ENCODE data around the gene LRRC39.

Gene LRRC39

GRCh38 chr1:100145116-100145515 is 32.9 kb downstream of the LRRC39 start:
- DNase-seq: no peak

- DNase-seq: no peak
Observed at GRCh38 chr1:100142343-100142742, 35.7 kb downstream of the LRRC39 start.

- DNase-seq: no peak
Observed at GRCh38 chr1:100141192-100141591, 36.9 kb downstream of the LRRC39 start.

- DNase-seq: no peak
Observed at GRCh38 chr1:100137602-100138001, 40.5 kb downstream of the LRRC39 start.

DNA sequence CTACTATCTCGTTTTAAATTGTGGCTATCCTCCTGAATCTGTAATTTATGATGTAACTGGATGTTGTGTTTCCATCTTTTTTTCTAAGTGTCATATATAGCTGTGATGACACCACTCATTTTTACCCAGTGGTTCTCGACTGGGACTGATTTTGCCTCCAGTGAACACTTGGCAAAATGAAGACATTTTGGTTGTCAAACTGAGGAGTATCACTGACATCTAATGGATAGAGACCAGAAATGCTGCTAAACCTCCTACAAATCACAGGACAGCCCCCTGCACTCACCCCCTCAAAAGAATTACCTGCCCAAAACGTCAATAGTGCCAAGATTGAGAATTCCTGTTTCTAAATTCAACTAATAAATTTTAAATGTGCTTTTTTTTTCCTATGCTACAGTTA is 43.2 kb downstream of the LRRC39 start:
- DNase-seq: no peak

GRCh38 chr1:100132566-100133477 is 45.2 kb downstream of the LRRC39 start, which contains the start of the genes SASS6 and TRMT13:
TSS of gene SASS6 (minus strand) at chr1:100132930. CDS start at chr1:100132814, 116 bp downstream.
TSS of gene TRMT13 (plus strand) at chr1:100133163. CDS start at chr1:100133169, 6 bp downstream.
- DNase-seq: peak; percentile 98

DNA sequence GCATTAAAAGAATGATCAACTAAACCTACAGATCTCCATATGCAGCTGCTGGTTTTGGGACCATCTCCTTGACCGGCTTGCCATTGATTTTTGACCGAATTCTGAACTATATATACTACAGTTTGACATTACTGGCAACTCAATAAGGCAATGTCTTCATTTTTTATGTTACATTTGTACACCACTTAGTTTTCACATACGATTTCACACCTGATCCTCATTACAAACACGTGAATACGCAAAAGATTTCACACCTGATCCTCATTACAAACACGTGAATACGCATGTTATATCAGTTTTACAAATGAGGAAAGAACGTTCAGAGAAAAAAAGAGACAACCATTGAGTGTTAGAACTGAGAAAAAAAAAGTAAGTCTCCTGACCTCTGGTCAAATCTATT is 46.4 kb downstream of the LRRC39 start:
- no peak for DNase-seq

DNA sequence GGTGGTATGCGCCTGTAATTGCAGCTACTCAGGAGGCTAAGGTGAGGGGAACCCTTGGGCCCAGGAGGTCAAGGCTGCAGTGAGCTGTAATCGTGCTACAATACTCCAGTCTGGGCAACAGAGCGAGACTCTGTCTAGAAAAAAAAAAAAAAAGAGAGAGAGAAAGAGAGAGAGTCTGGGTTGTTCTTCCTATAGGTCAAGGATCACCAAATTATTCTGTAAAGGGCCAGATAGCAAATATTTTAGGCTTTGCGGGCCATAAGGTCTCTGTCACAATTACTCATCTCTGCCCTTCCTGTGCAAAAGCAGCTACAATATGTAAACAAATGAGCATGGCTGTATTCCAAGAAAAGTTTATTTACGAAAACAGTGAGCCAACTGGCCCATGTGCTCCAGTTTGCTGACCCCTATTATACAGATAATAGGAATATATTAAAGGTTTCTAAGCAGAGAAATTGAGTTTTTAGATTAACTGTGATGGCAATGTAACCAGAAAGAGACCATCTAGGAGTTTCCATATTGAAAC is 47.4 kb downstream of the LRRC39 start:
- DNase-seq: no peak

DNA sequence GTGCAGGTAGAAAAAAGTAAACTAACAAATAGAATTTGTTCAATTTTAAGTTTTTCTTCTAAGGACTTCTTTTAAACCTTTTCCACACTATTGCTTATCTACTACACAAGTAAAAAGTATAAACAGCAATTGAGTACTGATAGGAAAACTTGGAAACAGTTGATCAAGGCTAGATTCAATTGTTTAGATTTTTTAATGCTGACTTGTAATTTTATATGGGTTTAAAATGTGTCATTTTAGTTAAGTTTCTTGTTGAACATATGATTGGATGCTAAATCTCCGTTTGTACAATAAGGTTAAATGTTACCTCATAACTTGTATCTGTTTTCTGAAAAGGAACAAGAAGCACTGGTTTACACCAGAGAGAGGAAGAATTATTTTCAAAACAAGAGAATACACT is 50.8 kb downstream of the LRRC39 start:
- no peak for DNase-seq

DNA sequence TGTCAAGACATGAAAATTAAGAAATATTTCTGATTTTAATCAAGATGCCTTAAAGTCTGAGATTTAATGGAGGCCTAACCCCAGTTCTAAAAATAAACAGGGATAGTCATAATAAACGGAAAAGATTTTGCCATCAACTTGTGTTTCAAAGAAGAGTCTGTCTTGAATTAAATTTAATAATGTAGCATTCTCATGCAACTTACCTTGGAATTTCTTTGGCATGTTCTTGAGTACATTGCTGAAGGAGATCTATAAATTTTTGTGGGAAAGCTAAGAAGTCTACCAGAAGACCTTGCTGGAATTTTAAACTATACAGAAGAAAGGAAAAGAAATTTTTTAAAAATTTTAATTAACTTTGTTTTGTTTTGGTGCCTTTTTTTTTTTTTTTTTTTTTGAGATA is 55.9 kb downstream of the LRRC39 start:
- no peak for DNase-seq

DNA sequence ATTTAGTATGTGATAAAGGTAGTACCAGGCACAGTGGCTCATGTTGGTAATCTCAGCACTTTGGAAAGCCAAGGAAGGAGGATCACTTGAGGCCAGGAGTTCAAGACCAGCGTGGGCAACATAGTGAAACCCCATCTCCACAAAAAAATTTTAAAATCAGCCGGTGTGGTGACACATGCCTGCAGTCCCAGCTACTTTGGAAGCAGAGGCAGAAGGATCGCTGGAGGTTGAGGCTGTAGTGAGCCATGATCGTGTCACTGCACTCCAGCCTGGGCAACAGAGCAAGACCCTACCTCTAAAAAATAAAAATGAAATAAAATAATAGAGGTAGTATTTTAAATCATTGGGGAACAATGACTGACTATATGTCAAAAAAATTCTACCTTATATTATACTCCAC is 62.5 kb downstream of the LRRC39 start:
- no peak for DNase-seq

DNA sequence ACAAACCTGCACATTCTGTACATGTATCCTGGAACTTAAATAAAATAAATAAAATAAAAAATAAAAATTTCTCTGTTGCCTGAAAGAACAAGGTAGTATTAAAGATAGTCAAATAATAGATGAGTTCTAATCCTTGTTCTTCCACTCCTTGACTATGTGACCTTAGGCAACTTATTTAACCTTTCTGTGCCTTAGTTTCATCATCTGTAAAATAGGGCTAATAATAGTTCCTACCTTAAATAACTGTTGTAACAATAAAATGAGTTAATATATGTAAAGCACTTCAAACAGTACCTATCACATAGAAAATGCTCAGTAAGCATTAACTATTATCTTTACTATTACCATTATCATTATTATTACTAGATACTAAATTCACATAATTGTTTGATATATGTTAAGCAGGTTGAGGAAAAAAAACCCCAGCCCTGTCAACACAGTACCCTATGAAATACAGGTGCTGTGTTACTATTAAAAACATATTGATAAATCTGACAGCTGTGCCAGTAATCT is 68.4 kb downstream of the LRRC39 start:
- no peak for DNase-seq

GRCh38 chr1:100107696-100108095 is 70.4 kb downstream of the LRRC39 start:
- no peak for DNase-seq

DNA sequence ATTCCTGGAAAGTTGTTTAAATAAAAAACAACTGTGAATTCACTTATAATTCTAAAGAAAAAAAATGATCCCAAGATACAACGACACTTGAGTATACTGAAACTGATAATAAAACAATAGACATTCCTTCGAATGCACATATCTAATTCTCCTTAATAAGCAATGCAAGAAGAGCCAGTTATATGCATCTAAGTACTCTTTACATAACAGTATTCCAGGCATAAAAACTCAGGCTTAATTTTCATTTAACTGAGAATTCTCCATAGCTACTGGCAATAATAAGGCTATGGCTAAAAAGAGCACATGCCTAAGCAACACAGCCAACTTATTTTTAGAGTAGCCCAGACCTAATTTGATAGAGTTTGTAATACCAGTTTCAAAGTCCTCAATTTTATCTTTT is 76.5 kb downstream of the LRRC39 start:
- no peak for DNase-seq

- no peak for DNase-seq
Observed at GRCh38 chr1:100100202-100100601, 77.9 kb downstream of the LRRC39 start.

Measured in femur (tissue), 1 donor.